ENCODE measurements around the gene ZBTB7B. TPM values are rescaled to one million over a fixed set of nuclear protein-coding genes. Genes with fewer than 3 reads are reported as not detected.

Gene ZBTB7B
- total and polyA plus RNA-seq, 9 of the 15 experiments (the other 6 are each of a cell fraction or from before 2014, with no cell fraction given), result 0.04 to 46.5 (median 15.2) TPM

- peak; percentile 69 for FAIRE-seq
- DNase-seq (ENCODE audit: extremely low read depth in 1 of 4, low spot score in 3 of 4), result peak in 2 of 4 experiments; percentile 61 to 65
- peak overlapping the region; percentile 51; the same call in 1 of the 2 replicates for H2AFZ ChIP-seq (ENCODE audit: low read depth, low read length)
- H3K9ac ChIP-seq (ENCODE audit: insufficient read depth in 1 of 2, low read depth in 2 of 2, low read length in 2 of 2), result peak overlapping the region; percentile 27 to 94
- WGBS (ENCODE audit: insufficient coverage, low coverage, missing lambda C conversion rate), result 12% methylated on average over 11 of the region's 14 CpGs
- no peaks in the 10 kb centered on the region; the same call in 1 of the 2 replicates for H4K20me1 ChIP-seq (replicated peaks; ENCODE audit: control insufficient read depth, insufficient read depth, low read length)
- CTCF ChIA-PET (ENCODE audit: low intra/inter-chr PET ratio), result interaction anchor here (4.0 kb wide), 1 partner anchor 17 kb away, joined by 153 read pairs; the partner anchor contains the start of gene EFNA3
- H3K4me3 ChIP-seq, result peak overlapping the region; percentile 58
- peaks cover 27 to 59% of the 10 kb centered on the region in 2 experiments for H3K4me1 ChIP-seq (replicated peaks in 1 of 2; ENCODE audit: control insufficient read depth in 2 of 2, insufficient read depth in 2 of 2, low read length in 2 of 2)
- H3K4me2 ChIP-seq (ENCODE audit: insufficient read depth, low read length), result peak overlapping the region; percentile 81
- in situ Hi-C loops (cut with MboI), result loop anchor here (5.0 kb wide), 1 partner anchor 107 kb away; the partner anchor contains the start of gene PBXIP1
- ATAC-seq, result peak; percentile 55
- intact Hi-C loops (cut with micrococcal nuclease), result loop anchor here (5.0 kb wide), 2 partner anchors 92 to 397 kb away; partner anchors contain the start of genes CKS1B and SHC1
- no peaks in the 10 kb centered on the region for H3K27me3 ChIP-seq (ENCODE audit: control insufficient read depth in 2 of 2, insufficient read depth in 2 of 2, low read length in 2 of 2)
- BruUV-seq (replicated peaks), result no TSS peak
- POLR2A ChIA-PET, result interaction anchor here (0.6 to 1.9 kb wide), 7 partner anchors 9 to 631 kb away, joined by 3 to 6 read pairs (median 4); partner anchors contain the start of gene SHC1
- no peaks in the 10 kb centered on the region for H3K9me3 ChIP-seq (replicated peaks; ENCODE audit: control insufficient read depth, insufficient read depth, low read depth, low read length)
- H3K9me1 ChIP-seq (ENCODE audit: control insufficient read depth, insufficient read depth, low read length), result peaks cover 7% of the 10 kb centered on the region
- peaks cover 9% of the 10 kb centered on the region; the same call in 2 of the 3 replicates for H3K79me2 ChIP-seq (ENCODE audit: control insufficient read depth, insufficient read depth, low read length)
- H3K36me3 ChIP-seq (ENCODE audit: control insufficient read depth, insufficient read depth, low read length), result peaks cover 27% of the 10 kb centered on the region; the same call in 2 of the 3 replicates
- peak overlapping the region; percentile 45; the same call in 1 of the 3 replicates for H3K27ac ChIP-seq (ENCODE audit: extremely low read depth, low read depth, low read length)
- no peak for TF ChIP-seq HINFP (tag; conservative IDR thresholded peaks at IDR 0.05; ENCODE audit: low read depth)
- TF ChIP-seq ZNF518B (CRISPR knock-in tag; IDR thresholded peaks at IDR 0.05), result no peak
- no peak for TF ChIP-seq TCF15 (CRISPR knock-in tag; IDR thresholded peaks at IDR 0.05)
- TF ChIP-seq CCNT2 (IDR thresholded peaks at IDR 0.05; ENCODE audit: borderline replicate concordance, extremely low read depth, insufficient read length, low read depth, low read length), result no peak
- no peak for TF ChIP-seq ZNF384 (IDR thresholded peaks at IDR 0.05; ENCODE audit: low read depth, low read length)
- TF ChIP-seq POLR3A (IDR thresholded peaks at IDR 0.05; ENCODE audit: borderline replicate concordance, extremely low read depth, insufficient read depth, insufficient read length), result no peak
- TF ChIP-seq ZNF583 (CRISPR knock-in tag; IDR thresholded peaks at IDR 0.05), result no peak
- no peak for TF ChIP-seq ZNF121 (CRISPR knock-in tag; conservative IDR thresholded peaks at IDR 0.05)
- no peak for TF ChIP-seq CREB3 (tag; conservative IDR thresholded peaks at IDR 0.05; ENCODE audit: low read depth)
- TF ChIP-seq NFE2 (IDR thresholded peaks at IDR 0.05; ENCODE audit: low read depth), result no peak
Observed at GRCh38 chr1:155064111-155064831, 61.7 kb downstream of the ZBTB7B start.

Data from K562 (cell line).